Mucosa of gallbladder (tissue), 1 donor: ENCODE measurements around the gene ELFN1. TPM values are rescaled to one million over a fixed set of nuclear protein-coding genes. Genes with fewer than 3 reads are reported as not detected.

Experiments used
- DNase-seq: peaks from one replicate; pipeline ENCODE4 v3.0.0-alpha.2; 2020; ENCODE audit warnings: low spot score
- total RNA-seq: library from RNA; stranded (reverse); gene quantifications from one replicate; pipeline ENCODE4 v1.2.1, GENCODE V29; 2021
- donor health status: DM: no; HTN: no; CAD: no.

The ELFN1 gene
- total RNA-seq, 1 donor from 2014 or later: 1.4 TPM

- DNase-seq: no peak
Observed at GRCh38 chr7:1725199-1725690, 55.2 kb downstream of the ELFN1 start.

- DNase-seq: no peak
Observed at GRCh38 chr7:1725766-1726630, 55.9 kb downstream of the ELFN1 start.

- DNase-seq: no peak
Observed at GRCh38 chr7:1727079-1727478, 57.0 kb downstream of the ELFN1 start.

GRCh38 chr7:1727812-1728570 is 57.9 kb downstream of the ELFN1 start:
- no peak for DNase-seq

- DNase-seq: no peak
Observed at GRCh38 chr7:1729183-1729582, 59.1 kb downstream of the ELFN1 start.

GRCh38 chr7:1729773-1730172 is 59.7 kb downstream of the ELFN1 start:
- DNase-seq: no peak

GRCh38 chr7:1732072-1732471 is 62.0 kb downstream of the ELFN1 start:
- DNase-seq: no peak

- no peak for DNase-seq
Observed at GRCh38 chr7:1732645-1733044, 62.6 kb downstream of the ELFN1 start.

GRCh38 chr7:1733206-1733907 is 63.3 kb downstream of the ELFN1 start:
- no peak for DNase-seq

- no peak for DNase-seq
Observed at GRCh38 chr7:1733908-1734730, 64.0 kb downstream of the ELFN1 start.

- DNase-seq: no peak
Observed at GRCh38 chr7:1735262-1735661, 65.2 kb downstream of the ELFN1 start.

- DNase-seq: no peak
Observed at GRCh38 chr7:1735806-1736483, 65.9 kb downstream of the ELFN1 start.

- no peak for DNase-seq
Observed at GRCh38 chr7:1736484-1736817, 66.4 kb downstream of the ELFN1 start.

GRCh38 chr7:1736830-1737229 is 66.8 kb downstream of the ELFN1 start:
- no peak for DNase-seq

GRCh38 chr7:1737523-1737922 is 67.4 kb downstream of the ELFN1 start:
- no peak for DNase-seq

- DNase-seq: no peak
Observed at GRCh38 chr7:1737956-1738355, 67.9 kb downstream of the ELFN1 start.

GRCh38 chr7:1738511-1738910 is 68.4 kb downstream of the ELFN1 start:
- DNase-seq: no peak

GRCh38 chr7:1738956-1739355 is 68.9 kb downstream of the ELFN1 start:
- DNase-seq: no peak

- no peak for DNase-seq
Observed at GRCh38 chr7:1739593-1739992, 69.5 kb downstream of the ELFN1 start.

GRCh38 chr7:1740214-1740613 is 70.1 kb downstream of the ELFN1 start:
- DNase-seq: no peak

GRCh38 chr7:1741246-1741645 is 71.2 kb downstream of the ELFN1 start:
- no peak for DNase-seq
